Stimulated activated CD4-positive, alpha-beta T cell treated with anti-CD3 and anti-CD28 coated beads, Interleukin-12 subunit alpha, Interleukin-12 subunit beta, amount 100 ng/mL, for 48 hours (primary cell): ENCODE data around the gene ORAI1.
"Not testable (repeated sequence)": the region's sequence is repeated elsewhere in the genome, so short reads cannot be mapped to it uniquely, and the experiment has no call there.

Experiments
- DNase-seq, 3 donors: peaks; one replicate each; pipeline ENCODE4 v3.0.0-alpha.2; 2020; ENCODE audit warnings: low read depth in 2 of 3, low spot score in 1 of 3

The ORAI1 gene

GRCh38 chr12:121648458-121649028 lies 22.2 kb downstream of the ORAI1 start:
- no peak for DNase-seq

- DNase-seq: no peak
These were observed 23.0 kb downstream of the ORAI1 start for GRCh38 chr12:121649322-121649721.

GRCh38 chr12:121649819-121650353 lies 23.6 kb downstream of the ORAI1 start:
- DNase-seq: no peak

- DNase-seq: no peak
These were observed 25.0 kb downstream of the ORAI1 start for GRCh38 chr12:121651320-121651719.

- DNase-seq: no peak
These were observed 26.6 kb downstream of the ORAI1 start for GRCh38 chr12:121652767-121653497.

GRCh38 chr12:121653999-121654398 lies 27.7 kb downstream of the ORAI1 start:
- no peak for DNase-seq

- no peak for DNase-seq
These were observed 29.8 kb downstream of the ORAI1 start for GRCh38 chr12:121656122-121656521.

- no peak for DNase-seq
These were observed 31.1 kb downstream of the ORAI1 start for GRCh38 chr12:121657305-121658008.

- DNase-seq: not testable (repeated sequence)
These were observed 35.2 kb downstream of the ORAI1 start for GRCh38 chr12:121661353-121662105.

- DNase-seq: no peak
These were observed 37.2 kb downstream of the ORAI1 start for GRCh38 chr12:121663610-121663929.

GRCh38 chr12:121666829-121667228 lies 40.5 kb downstream of the ORAI1 start:
- not testable (repeated sequence) for DNase-seq

GRCh38 chr12:121668750-121669520 lies 42.6 kb downstream of the ORAI1 start:
- DNase-seq: peak in 2 of 3 donors; percentile 36 to 55

- no peak for DNase-seq
These were observed 43.2 kb downstream of the ORAI1 start, which contains the start of gene MORN3 for GRCh38 chr12:121669521-121669900. Gene MORN3, minus strand, starts transcription at chr12:121669654. Its CDS starts 171 bp downstream, at chr12:121669483.

GRCh38 chr12:121673013-121673511 lies 46.7 kb downstream of the ORAI1 start:
- DNase-seq: no peak

- no peak for DNase-seq
These were observed 49.9 kb downstream of the ORAI1 start for GRCh38 chr12:121676190-121676589.

GRCh38 chr12:121678305-121678704 lies 52.0 kb downstream of the ORAI1 start:
- no peak for DNase-seq

GRCh38 chr12:121678716-121679300 lies 52.5 kb downstream of the ORAI1 start:
- no peak for DNase-seq

- DNase-seq: not testable (repeated sequence)
These were observed 53.4 kb downstream of the ORAI1 start for GRCh38 chr12:121679661-121680197.

- no peak for DNase-seq
These were observed 62.6 kb downstream of the ORAI1 start for GRCh38 chr12:121688966-121689365.

GRCh38 chr12:121689430-121689829 lies 63.1 kb downstream of the ORAI1 start:
- DNase-seq: no peak
